HG03575 (cell line): Measurements from ENCODE around the gene ADARB2.
A peak's percentile ranks its signal among the peaks of the same experiment; 100 is the strongest.
"Not testable (repeated sequence)": the region's sequence is repeated elsewhere in the genome, so short reads cannot be mapped to it uniquely, and the experiment has no call there.

Experiments used
- ATAC-seq: cut with Tn5 transposase; IDR thresholded peaks from one replicate; pipeline ENCODE4 v1.9.1; 2021; ENCODE audit not compliant: unreplicated experiment, insufficient number of reproducible peaks, low FRiP score; ENCODE audit errors: extremely low read depth

Gene ADARB2

DNA sequence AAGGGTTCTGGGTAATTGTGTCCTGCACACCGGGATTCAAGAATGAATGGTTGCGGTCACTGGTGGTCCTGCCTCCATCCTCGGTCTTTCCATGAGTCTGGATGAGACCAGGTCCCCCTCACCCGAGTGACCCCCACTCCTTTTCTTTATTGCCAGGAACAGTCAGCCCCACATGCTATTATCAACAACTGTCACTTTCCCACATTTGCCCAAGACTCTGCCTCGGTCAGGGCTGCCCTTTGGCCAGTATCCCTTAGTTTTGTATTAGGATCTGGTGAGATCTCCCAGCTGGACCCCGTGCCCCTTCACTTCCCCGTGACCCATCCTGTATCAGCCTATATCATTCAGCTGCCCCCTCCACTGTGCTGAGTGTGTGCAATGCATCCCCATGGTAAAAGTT is 288.3 kb downstream of the ADARB2 start:
- no peak for ATAC-seq

DNA sequence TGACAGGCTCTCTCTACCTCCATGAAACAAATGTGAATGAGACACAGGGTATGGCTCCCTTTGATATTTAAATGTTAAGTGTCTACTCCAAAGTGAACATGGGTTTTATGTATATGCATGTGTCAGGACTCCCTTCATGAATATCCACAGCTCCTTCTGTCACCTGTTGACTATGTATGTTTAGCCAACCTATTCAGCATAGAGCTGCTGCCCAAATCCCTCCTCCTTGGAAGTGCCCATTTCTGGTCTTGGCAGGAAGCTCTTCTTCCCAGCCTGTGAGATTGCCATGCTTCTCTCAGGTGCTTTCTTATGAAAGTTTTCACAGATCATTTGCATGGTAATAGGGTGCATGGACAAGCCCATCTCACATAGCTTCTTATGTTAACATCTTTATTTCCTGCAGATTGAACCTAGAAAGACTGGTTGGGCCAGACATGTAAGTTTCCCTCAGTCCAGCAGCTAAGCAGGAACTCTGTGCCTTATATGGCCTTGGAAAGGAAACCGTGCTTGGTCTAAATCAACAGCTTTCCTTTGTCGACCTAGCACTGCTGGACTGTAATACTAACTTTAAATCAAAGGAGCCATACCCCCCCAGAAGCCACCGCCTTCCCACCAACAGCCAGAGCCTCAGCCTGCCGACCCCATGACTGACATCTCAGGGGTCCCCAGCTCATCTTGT is 288.9 kb downstream of the ADARB2 start:
- no peak for ATAC-seq

DNA sequence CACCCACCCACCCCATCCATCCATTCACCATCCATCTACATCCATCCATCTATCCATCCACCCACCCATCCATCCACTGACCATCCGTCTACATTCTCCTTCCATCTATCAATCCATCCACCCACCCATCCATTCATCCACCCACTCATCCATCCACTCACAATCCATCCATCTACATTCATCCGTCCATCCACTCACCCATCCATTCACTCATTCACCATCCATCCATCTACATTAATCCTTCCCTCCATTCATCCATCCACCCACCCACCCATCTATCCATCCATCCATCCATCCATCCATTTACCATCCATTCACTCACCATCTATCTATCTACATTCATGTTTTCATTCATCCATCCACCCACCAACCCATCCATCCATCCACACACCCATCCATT is 292.5 kb downstream of the ADARB2 start:
- no peak for ATAC-seq

DNA sequence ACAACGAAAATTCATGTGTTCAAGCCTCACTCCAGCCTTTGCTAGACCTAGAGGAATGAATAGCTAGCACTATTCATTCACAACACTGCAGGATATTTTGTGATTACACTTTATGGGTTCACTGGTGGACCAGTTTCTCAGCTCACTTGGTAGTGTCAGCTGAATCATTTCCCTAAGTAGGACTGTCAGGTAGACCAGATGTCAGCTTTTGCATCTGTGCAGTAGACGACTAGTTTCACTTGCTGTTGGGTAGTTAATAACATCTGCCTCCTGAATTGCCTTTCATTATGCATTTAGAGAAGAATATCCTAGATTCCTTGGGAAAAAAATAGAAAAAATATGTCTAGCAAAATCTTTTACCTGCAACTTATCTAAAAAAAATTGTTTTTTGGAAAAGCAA is 296.4 kb downstream of the ADARB2 start:
- ATAC-seq = no peak

DNA sequence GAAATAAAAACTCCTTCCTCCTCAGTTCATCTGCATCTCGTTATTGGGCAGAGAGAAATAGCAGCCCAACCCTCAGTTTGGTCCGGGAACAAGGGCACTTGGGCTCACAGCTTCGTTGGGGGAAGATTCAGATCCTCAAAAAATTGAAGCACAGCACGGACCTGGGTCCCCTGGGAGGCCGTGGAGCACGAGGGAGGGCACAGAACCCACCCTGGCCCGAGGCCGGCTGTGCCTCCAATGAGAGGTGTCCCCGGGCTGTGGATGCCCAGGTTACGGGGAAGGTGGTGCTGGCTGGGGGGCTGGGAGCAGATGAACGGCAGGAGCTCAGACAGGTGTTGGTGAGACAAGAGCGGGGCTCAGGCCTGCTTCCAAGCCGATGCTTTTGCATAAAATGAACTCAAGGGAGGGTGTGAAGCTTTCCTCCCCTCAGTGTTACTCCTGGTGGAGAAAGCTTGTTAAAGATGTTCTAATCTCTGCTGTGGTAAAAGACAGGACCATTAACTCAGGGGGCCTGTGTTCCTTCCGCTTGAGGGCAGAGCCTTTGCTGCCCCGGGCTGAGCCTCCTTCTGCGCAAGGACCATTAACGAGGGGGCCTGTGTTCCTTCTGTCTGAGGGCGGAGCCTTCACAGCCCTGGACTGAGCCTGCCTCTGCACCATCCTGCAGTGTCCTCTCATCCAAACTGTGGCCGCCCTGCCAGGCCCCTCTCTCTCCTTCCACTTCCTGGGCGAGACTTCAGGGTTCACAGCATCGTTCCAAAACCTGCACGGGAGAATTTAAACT is 302.2 kb downstream of the ADARB2 start:
- no peak for ATAC-seq

DNA sequence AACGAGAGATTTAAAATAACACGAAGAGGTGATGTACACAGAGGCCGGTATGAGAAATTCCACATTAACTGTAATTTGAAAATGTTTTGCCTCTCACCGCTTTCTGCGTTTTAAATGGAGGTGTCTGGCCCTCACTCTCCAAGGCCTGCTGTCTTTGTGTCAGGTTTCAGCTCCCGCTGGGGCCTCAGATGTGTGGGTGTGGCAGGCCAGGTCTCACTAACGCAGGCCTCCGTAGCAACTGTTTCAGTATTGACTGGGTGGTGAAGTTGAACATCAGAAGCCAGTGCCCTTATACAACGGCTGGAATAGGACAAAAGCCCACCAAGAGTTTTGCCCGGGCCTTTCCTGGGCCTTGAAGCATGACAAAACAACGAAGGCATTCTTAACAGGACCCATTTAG is 303.1 kb downstream of the ADARB2 start:
- ATAC-seq = no peak

DNA sequence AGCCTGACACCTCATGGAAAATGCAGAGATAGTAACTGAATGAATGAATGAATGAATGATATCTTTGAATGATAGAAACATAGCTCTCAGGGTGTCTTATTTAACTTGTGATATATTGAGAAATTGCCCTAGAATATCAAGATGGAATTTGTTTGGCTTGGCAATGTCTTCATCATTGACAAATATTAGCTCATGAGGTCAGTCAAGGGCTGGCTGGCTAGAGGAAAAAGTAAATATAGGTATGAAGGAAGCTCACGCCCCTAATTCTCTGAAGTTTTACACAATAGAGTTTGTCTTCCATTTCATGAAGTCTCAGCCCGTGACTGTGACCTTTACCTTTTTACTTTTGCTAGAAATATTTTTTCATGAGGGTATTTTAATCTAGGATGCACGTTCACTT is 305.2 kb downstream of the ADARB2 start:
- ATAC-seq = no peak

DNA sequence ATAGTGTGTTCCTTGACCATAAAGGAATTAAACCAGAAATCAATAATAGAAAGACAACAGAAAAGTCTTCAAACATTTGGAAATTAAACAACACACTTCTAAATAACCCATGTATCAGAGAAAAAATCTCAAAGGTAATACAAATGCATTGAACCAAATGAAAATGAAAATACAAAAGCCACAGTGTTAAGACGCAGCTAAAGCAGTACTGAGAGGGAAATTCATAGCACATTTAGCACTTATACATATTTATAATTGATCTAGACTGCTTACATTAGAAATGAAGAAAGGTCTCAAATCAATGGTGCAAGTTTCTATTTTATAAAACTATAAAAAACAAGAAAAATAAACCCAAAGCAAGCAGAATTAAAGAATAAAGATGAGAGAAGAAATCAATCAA is 306.1 kb downstream of the ADARB2 start:
- no peak for ATAC-seq

DNA sequence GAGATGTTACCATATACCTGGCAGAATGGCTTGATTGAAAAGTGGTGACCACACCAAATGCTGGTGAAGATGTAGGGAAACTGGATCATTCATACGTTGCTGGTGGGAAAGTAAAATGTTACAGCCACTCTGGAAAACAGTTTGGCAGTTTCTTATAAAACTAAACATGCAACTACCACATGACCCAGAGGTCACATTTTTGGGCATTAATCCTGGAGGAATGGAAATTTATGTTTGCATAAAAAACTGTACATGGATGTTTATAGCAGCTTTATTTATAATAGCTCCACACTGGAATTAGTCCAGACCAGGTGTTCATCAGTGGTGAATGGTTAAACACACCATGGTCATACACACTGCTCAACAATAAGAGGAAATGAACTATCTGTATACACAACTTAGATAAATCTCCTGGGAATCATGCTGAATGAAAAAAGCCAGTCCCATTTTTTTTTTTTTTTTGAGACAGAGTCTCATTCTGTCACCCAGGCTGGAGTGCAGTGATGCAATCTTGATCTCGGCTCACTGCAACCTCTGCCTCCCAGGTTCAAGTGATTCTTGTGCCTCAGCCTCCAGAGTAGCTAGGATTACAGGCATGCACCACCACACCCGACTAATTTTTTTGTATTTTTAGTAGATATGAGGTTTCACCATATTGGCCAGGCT is 309.7 kb downstream of the ADARB2 start:
- not testable (repeated sequence) for ATAC-seq

DNA sequence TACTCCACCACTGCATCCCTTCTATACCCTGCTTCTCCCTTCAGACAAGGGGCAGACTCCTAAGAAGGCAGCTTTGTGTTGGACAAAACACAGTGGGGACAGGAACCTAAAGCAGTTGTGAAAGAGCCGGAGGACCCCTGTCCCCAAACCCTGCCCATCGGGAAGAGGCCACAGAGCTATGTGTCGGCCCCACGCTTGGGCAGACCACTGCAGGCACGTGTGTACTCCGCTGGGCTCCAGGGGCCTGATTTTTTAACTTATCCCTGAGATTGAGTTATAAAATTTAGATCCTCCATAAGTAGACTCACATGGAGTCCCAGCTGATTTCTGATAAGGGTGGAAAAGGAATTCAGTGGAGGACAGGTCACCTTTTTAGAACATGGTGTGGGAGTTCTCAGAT is 310.5 kb downstream of the ADARB2 start:
- ATAC-seq = no peak

DNA sequence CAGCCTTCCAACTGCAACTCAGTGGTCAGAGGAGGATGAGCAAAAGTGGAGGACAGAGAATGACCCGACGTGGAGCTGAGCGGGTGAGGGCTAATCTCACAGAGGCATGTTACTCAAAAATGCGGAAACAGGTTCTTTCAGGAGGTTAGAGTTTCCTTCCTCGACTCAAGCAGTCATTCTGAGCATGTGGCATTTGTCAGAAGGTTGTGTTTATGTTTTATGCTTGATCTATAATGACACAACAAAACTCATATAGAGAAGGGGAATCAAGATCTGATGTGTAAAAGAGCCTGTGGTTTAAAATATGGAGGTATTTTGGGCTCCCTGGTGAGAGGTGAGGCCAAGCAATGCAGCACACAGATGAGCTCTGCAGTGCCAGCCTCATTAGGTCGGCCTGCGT is 311.4 kb downstream of the ADARB2 start:
- ATAC-seq = peak; percentile 57

DNA sequence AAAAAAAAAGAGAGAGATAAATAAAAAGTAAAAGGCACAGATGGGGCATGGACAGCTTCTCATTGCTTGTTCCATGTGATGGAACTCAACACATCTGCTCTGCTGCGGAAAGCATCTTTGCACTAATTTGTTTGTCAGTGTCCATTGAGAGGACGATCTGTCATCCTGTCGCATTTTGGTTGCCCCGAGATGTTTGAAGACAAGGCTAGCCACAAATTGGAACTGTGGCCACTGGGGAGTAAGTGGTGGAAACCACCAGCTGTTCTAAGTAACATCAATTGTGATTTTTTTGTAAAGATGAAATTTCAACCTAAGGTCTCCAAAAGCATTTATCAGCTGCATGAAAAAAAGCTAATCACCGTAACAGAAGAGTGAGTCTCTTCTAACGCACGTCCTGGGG is 312.7 kb downstream of the ADARB2 start:
- no peak for ATAC-seq

DNA sequence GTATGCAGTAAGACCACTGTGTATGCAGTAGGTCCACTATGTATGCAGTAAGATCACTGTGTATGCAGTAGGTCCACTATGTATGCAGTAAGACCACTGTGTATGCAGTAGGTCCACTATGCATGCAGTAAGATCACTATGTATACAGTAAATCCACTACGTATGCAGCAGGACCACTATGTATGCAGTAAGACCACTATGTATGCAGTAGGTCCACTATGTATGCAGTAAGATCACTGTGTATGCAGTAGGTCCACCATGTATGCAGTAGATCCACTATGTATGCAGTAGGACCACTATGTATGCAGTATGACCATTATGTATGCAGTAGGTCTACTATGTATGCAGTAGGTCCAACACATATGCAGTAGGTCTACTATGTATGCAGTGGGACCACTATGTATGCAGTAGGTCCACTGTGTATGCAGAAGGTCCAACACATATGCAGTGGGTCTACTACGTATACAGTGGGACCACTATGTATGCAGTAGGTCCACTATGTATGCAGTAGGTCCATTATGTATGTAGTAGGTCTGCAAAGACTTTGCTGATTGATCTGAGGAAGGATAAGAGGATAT is 313.6 kb downstream of the ADARB2 start:
- ATAC-seq = no peak

DNA sequence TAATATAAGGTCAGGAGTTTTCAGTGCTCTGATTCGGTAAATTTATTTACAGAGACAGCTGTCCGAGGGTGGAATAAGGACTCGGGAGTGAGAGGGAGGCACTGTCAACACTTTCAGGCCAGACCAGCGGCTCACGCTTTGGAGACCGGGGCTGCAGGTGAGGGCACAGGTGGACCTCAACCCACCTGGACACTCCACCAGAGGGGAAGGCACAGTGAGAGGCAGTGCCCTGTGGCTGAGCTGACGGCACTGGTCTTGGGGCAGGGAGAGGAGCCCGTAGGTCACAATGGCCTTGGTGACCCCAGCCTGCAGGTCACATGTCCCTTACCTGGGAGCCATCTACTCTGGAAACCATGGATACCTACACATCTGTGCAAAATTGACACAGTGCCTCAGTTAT is 315.1 kb downstream of the ADARB2 start:
- ATAC-seq = no peak

DNA sequence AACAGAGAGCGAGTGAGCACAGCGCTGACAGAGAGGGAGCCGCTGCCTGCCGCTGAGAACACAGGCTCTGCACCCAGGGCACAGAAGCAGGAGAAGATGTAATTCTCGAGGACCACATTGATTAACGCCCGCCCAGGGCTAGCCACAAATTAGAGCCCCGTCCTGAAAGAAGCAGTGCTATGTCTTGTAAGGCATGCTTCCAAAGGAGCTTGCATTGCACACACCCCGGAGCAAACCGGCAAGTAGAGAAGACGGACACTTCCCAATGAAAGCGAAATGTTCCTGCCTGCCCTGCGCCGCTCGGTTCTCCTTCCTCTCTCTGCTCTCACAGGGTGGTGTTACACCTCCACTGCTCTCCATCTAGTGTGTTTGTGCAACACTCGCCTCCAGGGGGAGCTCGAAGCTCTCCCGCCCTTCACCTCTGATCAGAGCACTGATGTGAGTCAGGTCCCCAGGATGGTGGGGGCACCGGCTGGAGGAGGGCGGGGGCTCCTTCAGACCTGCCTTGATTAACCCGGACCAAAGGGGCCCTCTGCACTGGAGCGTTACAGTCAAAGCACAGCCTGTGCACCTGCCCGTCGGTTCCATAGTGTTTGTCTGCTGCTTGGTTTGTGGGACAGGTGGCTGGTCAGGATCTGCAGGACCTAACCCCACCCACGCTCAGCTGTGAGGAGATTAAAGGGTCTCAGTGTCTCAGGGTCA is 316.5 kb downstream of the ADARB2 start:
- ATAC-seq = peak; percentile 71

DNA sequence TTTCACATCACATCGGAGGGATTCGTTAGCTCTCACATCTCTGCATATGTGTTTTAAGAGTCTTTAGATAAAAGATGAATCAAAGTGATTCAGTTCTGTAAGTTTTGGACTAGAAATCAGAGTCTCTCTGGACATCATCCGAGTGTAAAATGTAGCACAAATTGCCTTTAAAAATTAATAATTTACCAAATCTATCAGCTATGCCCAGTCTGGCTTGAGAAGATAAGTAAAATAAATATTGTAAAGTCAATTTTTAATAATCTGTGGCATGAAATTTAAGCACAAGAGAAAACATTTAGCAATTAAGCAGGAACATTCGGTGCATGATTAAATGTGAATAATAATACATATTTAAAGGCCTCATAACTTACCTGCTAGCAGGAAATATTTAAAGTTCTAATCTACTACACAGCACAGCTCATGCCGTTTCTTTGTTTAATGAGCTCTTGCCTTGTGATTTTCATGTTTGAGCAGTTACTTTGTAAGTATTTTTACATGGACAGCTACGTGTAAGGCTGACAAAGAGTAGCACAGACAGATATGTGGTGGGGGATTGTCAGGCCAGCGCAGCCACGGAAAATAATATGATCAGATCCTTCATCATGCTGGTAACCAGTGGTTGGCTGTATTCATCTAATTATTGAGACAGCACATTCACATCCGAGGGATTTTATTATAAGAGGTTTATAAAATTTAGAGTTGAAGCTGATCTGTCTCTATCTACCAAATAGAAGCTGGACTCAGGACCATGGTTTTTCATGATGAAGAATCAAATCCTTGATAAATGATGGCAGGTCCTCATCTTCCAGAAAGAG is 317.3 kb downstream of the ADARB2 start:
- ATAC-seq = no peak

DNA sequence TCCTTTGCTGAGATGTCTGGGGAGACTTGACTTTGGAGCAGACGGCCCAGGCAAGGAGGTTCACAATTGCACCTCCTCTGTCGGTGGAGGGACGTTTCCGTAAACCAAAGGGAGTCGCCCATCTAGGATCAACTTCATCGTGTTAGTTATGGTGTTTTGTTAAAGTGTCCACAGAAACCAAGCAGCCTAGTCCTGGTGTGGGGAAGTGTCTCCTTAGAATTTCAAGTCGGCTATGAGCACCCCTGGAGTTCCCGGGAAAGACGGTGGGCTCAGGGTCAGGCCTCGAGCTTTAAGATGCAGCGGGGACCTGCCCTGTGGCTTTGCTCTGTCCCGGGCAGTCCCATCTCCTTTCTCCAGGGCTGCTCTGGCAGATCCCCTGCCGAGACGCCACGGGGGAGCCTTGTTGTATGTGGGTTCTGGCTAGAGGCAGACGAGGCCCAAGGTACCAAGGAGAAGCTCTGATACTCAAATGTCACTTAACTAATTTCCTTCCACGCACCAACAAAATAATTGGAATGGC is 319.2 kb downstream of the ADARB2 start:
- ATAC-seq = no peak

DNA sequence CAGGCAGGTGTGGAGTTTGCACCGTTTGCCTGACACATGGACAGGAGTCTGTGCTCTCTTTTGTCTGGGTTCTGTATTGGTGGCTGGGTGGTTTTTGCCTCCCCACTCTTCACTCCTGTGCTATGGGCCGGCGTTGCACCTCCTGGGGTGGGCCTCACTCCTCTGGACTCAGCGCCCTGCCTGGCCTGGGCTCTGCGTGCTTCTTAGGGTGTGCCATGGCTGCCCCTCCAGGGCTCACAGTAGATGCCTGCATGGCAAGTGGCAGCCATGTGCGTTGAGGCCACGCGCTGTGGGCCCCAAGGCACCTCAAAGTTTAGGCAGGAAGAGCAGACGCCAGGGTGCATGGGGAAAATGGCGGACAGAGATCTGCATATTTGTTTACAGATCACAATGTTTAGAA is 319.8 kb downstream of the ADARB2 start:
- no peak for ATAC-seq
